ENCODE measurements around the gene HBS1L.

DNA sequence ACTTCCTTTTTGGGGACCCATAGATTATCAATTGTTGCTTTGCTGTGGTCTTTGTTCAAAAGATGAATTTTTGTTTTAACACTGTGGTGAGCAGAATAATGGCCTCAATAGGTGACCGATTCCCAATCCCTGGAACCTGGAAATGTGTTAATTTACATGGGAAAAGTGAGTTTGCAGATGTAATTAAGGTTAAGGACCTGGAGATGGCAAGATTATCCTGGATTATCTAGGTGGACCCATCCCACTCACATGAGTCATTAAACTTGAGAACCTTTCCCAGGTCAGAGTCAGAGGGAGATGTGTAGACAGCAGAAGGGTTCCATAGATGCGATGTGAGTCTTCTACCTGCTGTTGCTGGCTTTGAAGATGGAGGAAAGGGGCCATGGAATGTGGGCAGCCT, 36.2 kb upstream of the HBS1L start:
- no peak for TF ChIP-seq GATA2 (IDR thresholded peaks at IDR 0.05; ENCODE audit: low read depth, low read length)
- no peak for TF ChIP-seq GATA3 (IDR thresholded peaks at IDR 0.05; ENCODE audit: low read depth, low read length)
